Right renal cortex interstitium (tissue), 3 donors: ENCODE measurements around the gene HNRNPH2. TPM values are rescaled to one million over a fixed set of nuclear protein-coding genes. Genes with fewer than 3 reads are reported as not detected.

Experiments used
- DNase-seq, 3 donors: peaks; one replicate each; pipeline ENCODE4 v3.0.0-alpha.2; 2013; ENCODE audit warnings: low read depth in 3 of 3, low spot score in 2 of 3
- polyA plus RNA-seq, 3 donors: library from polyadenylated mRNA; unstranded; fragments of 120-200 nt; gene quantifications; one replicate each; pipeline ENCODE4 v1.2.1, GENCODE V29; 2013; ENCODE audit not compliant: insufficient read length in 3 of 3

Gene HNRNPH2
- polyA plus RNA-seq = 100 to 1,000 TPM; 157 to 169 (median 168) TPM

- DNase-seq = peak; percentile 89 to 91 (median 90)
Measured at GRCh38 chrX:101407748-101408531, at the start of gene HNRNPH2, which contains the start of gene GLA. TSS of gene HNRNPH2 (plus strand) at chrX:101408222. CDS start at chrX:101411989, 3,767 bp downstream. TSS of gene GLA (minus strand) at chrX:101407925. CDS start at chrX:101407903, 22 bp downstream.

GRCh38 chrX:101359966-101360365 is 48.1 kb upstream of the HNRNPH2 start:
- no peak for DNase-seq

- no peak for DNase-seq
Measured at GRCh38 chrX:101360390-101360789, 47.6 kb upstream of the HNRNPH2 start.

GRCh38 chrX:101362116-101362515 is 45.9 kb upstream of the HNRNPH2 start:
- DNase-seq = no peak

- DNase-seq = no peak
Measured at GRCh38 chrX:101362757-101363156, 45.3 kb upstream of the HNRNPH2 start.

GRCh38 chrX:101365301-101365795 is 42.7 kb upstream of the HNRNPH2 start:
- DNase-seq = no peak

- DNase-seq = no peak
Measured at GRCh38 chrX:101368800-101369199, 39.2 kb upstream of the HNRNPH2 start.

GRCh38 chrX:101369687-101370086 is 38.3 kb upstream of the HNRNPH2 start:
- DNase-seq = no peak

GRCh38 chrX:101370888-101371504 is 37.0 kb upstream of the HNRNPH2 start:
- no peak for DNase-seq

GRCh38 chrX:101377547-101377946 is 30.5 kb upstream of the HNRNPH2 start:
- DNase-seq = no peak

- DNase-seq = no peak
Measured at GRCh38 chrX:101383679-101384205, 24.3 kb upstream of the HNRNPH2 start.

GRCh38 chrX:101385026-101385684 is 22.9 kb upstream of the HNRNPH2 start:
- no peak for DNase-seq

GRCh38 chrX:101385795-101386541 is 22.1 kb upstream of the HNRNPH2 start, which contains the start of gene BTK:
TSS of gene BTK (minus strand) at chrX:101386191. CDS start at chrX:101375284, 10,907 bp downstream.
- no peak for DNase-seq

- DNase-seq = no peak
Measured at GRCh38 chrX:101386542-101386885, 21.5 kb upstream of the HNRNPH2 start.

GRCh38 chrX:101388604-101389003 is 19.4 kb upstream of the HNRNPH2 start:
- no peak for DNase-seq

- peak in 1 of 3 donors; percentile 77 for DNase-seq
Measured at GRCh38 chrX:101390664-101391525, 17.1 kb upstream of the HNRNPH2 start, which contains the start of gene RPL36A. TSS of gene RPL36A (plus strand) at chrX:101391011. CDS start at chrX:101391044, 33 bp downstream.

- DNase-seq = no peak
Measured at GRCh38 chrX:101391831-101392230, 16.2 kb upstream of the HNRNPH2 start.

- DNase-seq = no peak
Measured at GRCh38 chrX:101393530-101394305, 14.3 kb upstream of the HNRNPH2 start.
